WTC11 (cell line): ENCODE results near the gene RNF152. TPM values are rescaled to one million over a fixed set of nuclear protein-coding genes. Genes with fewer than 3 reads are reported as not detected.

Source experiments
- ATAC-seq: fragments of 200-7000 bp; cut with Tn5 transposase; 2 replicates; pipeline ENCODE4 v1.10.0; 2021; ENCODE audit warnings: mild to moderate bottlenecking, moderate library complexity
- CTCF ChIA-PET: fragments of 300-600 bp; sonication (Branson Sonifier 250); formaldehyde crosslinking; loops from one replicate; lab custom pipeline; 2021; ENCODE audit warnings: antibody characterized with exemption; lab: Charles Lee
- POLR2A ChIA-PET: fragments of 350-600 bp; sonication (Branson Sonifier 250); formaldehyde crosslinking; loops from one replicate; lab custom pipeline; 2021; ENCODE audit warnings: antibody characterized with exemption; lab: Charles Lee
- DNase-seq: peaks from one replicate; pipeline ENCODE4 v3.0.0; 2021; ENCODE audit warnings: low spot score
- H3K27ac Mint-ChIP-seq: 2 replicates; pipeline ENCODE4 v1.8.0; 2021; ENCODE audit warnings: mixed read lengths
- H3K27me3 Mint-ChIP-seq: 2 replicates; pipeline ENCODE4 v1.8.0; 2021; ENCODE audit warnings: low read depth, mild to moderate bottlenecking, moderate library complexity, mixed read lengths
- H3K36me3 Mint-ChIP-seq: 2 replicates; pipeline ENCODE4 v1.8.0; 2021; ENCODE audit warnings: mixed read lengths
- H3K4me1 Mint-ChIP-seq: 2 replicates; pipeline ENCODE4 v1.8.0; 2022; ENCODE audit warnings: mixed read lengths
- H3K4me3 Mint-ChIP-seq: 2 replicates; pipeline ENCODE4 v1.8.0; 2021; ENCODE audit warnings: mild to moderate bottlenecking, moderate library complexity, mixed read lengths
- H3K9me3 Mint-ChIP-seq: 2 replicates; pipeline ENCODE4 v1.8.0; 2021; ENCODE audit warnings: mixed read lengths
- ATF6 ChIP-seq: sonication (generic); formaldehyde crosslinking; IDR thresholded peaks from 2 replicates; pipeline ENCODE4 v1.8.1; 2023; ENCODE audit warnings: mild to moderate bottlenecking, missing genetic modification reagents
- CREB1 ChIP-seq: sonication (generic); formaldehyde crosslinking; IDR thresholded peaks from 2 replicates; pipeline ENCODE4 v1.8.0; 2023; ENCODE audit warnings: mild to moderate bottlenecking, missing genetic modification reagents
- CTCF ChIP-seq: fragments of 200-600 bp; IDR thresholded peaks from 2 replicates; pipeline ENCODE4 v1.8.0; 2022; ENCODE audit warnings: antibody characterized with exemption
- E2F5 ChIP-seq: sonication (generic); formaldehyde crosslinking; IDR thresholded peaks from 2 replicates; pipeline ENCODE4 v1.8.1; 2022; ENCODE audit warnings: mild to moderate bottlenecking, moderate library complexity, missing genetic modification reagents
- ELF4 ChIP-seq: sonication (generic); formaldehyde crosslinking; IDR thresholded peaks from 2 replicates; pipeline ENCODE4 v1.8.1; 2022; ENCODE audit warnings: low read depth, mild to moderate bottlenecking, moderate library complexity, missing genetic modification reagents
- FOXK1 ChIP-seq: sonication (generic); formaldehyde crosslinking; IDR thresholded peaks from 2 replicates; pipeline ENCODE4 v1.8.0; 2022; ENCODE audit warnings: mild to moderate bottlenecking, moderate library complexity, missing genetic modification reagents
- IRF1 ChIP-seq: sonication (generic); formaldehyde crosslinking; IDR thresholded peaks from 2 replicates; pipeline ENCODE4 v1.8.0; 2023; ENCODE audit warnings: missing genetic modification reagents
- KAT7 ChIP-seq: sonication (generic); formaldehyde crosslinking; IDR thresholded peaks from 2 replicates; pipeline ENCODE4 v1.8.1; 2023; ENCODE audit warnings: missing genetic modification reagents, mild to moderate bottlenecking, borderline replicate concordance
- NFE2L1 ChIP-seq: sonication (generic); formaldehyde crosslinking; IDR thresholded peaks from 2 replicates; pipeline ENCODE4 v1.8.1; 2023; ENCODE audit warnings: missing genetic modification reagents
- NR3C1 ChIP-seq: sonication (generic); formaldehyde crosslinking; conservative IDR thresholded peaks from 2 replicates; pipeline ENCODE4 v1.8.1; 2023; ENCODE audit warnings: low read depth, mild to moderate bottlenecking, missing genetic modification reagents
- RELA ChIP-seq: sonication (generic); formaldehyde crosslinking; IDR thresholded peaks from 2 replicates; pipeline ENCODE4 v1.8.1; 2022; ENCODE audit warnings: missing genetic modification reagents, mild to moderate bottlenecking, borderline replicate concordance
- SMAD4 ChIP-seq: sonication (generic); formaldehyde crosslinking; IDR thresholded peaks from 2 replicates; pipeline ENCODE4 v1.8.0; 2022; ENCODE audit warnings: mild to moderate bottlenecking, missing genetic modification reagents
- TEAD1 ChIP-seq: sonication (generic); formaldehyde crosslinking; IDR thresholded peaks from 2 replicates; pipeline ENCODE4 v1.8.0; 2022; ENCODE audit warnings: mild to moderate bottlenecking, missing genetic modification reagents
- USF1 ChIP-seq: sonication (generic); formaldehyde crosslinking; IDR thresholded peaks from 2 replicates; pipeline ENCODE4 v1.8.0; 2022; ENCODE audit warnings: mild to moderate bottlenecking, missing genetic modification reagents
- ZNF263 ChIP-seq: sonication (generic); formaldehyde crosslinking; IDR thresholded peaks from 2 replicates; pipeline ENCODE4 v1.8.1; 2022; ENCODE audit warnings: low read depth, mild to moderate bottlenecking, moderate library complexity, missing genetic modification reagents
- ZNF281 ChIP-seq: sonication (generic); formaldehyde crosslinking; IDR thresholded peaks from 2 replicates; pipeline ENCODE4 v1.8.0; 2023; ENCODE audit warnings: mild to moderate bottlenecking, missing genetic modification reagents
- ZNF423 ChIP-seq: fragments of 250-450 bp; sonication (Bioruptor Pico); IDR thresholded peaks from 2 replicates; pipeline ENCODE4 v2.1.2; 2022; ENCODE audit warnings: mild to moderate bottlenecking, moderate library complexity
- ZNF671 ChIP-seq: fragments of 250-450 bp; sonication (Bioruptor Pico); IDR thresholded peaks from 2 replicates; pipeline ENCODE4 v1.8.0; 2021; ENCODE audit warnings: mild to moderate bottlenecking
- total RNA-seq: library from RNA; stranded (reverse); gene quantifications from 3 replicates; pipeline ENCODE4 v1.2.3, GENCODE V29; 2021

RNF152 gene
- total RNA-seq, 1 experiment from 2014 or later, result 3.7 TPM

GRCh38 chr18:61921621-61922235 lies 28.9 kb upstream of the RNF152 start:
- H3K36me3 Mint-ChIP-seq, result no peaks in the 10 kb centered on the region
- ChIA-PET POLR2A (no interaction called here), CTCF (no interaction called here)
- no peak overlapping the region for H3K4me3 Mint-ChIP-seq
- DNase-seq (peak; percentile 12), ATAC-seq (no peak)
- no peak overlapping the region for H3K27ac Mint-ChIP-seq
- no peaks in the 10 kb centered on the region for H3K27me3 Mint-ChIP-seq
- TF ChIP-seq CREB1 (no peak), ZNF423 (CRISPR knock-in tag) (0 out of 2 replicates have a peak, but pooled peaks have one; percentile 37)
- H3K9me3 Mint-ChIP-seq, result peaks cover 5% of the 10 kb centered on the region; the same call in 1 of the 2 replicates
- H3K4me1 Mint-ChIP-seq, result no peaks in the 10 kb centered on the region

- no peaks in the 10 kb centered on the region for H3K27me3 Mint-ChIP-seq
- ChIA-PET CTCF (no interaction called here), POLR2A (no interaction called here)
- H3K4me3 Mint-ChIP-seq, result no peak overlapping the region
- H3K36me3 Mint-ChIP-seq, result no peaks in the 10 kb centered on the region
- TF ChIP-seq ZNF263 (CRISPR knock-in tag) (no peak), CREB1 (no peak), ZNF423 (CRISPR knock-in tag) (no peak), RELA (no peak), E2F5 (CRISPR knock-in tag) (no peak), ZNF671 (CRISPR knock-in tag) (no peak), TEAD1 (CRISPR knock-in tag) (no peak), CTCF (no peak), NFE2L1 (CRISPR knock-in tag) (no peak), USF1 (CRISPR knock-in tag) (no peak), IRF1 (CRISPR knock-in tag) (no peak), FOXK1 (CRISPR knock-in tag) (no peak), SMAD4 (no peak), NR3C1 (CRISPR knock-in tag) (no peak), ZNF281 (CRISPR knock-in tag) (no peak), ATF6 (CRISPR knock-in tag) (no peak), ELF4 (no peak), KAT7 (CRISPR knock-in tag) (no peak)
- TF ChIP-seq, all 79 proteins: peak for 0
- no peak overlapping the region for H3K27ac Mint-ChIP-seq
- no peak for DNase-seq
- no peak for ATAC-seq
- no peaks in the 10 kb centered on the region; the same call in 1 of the 2 replicates for H3K9me3 Mint-ChIP-seq
- no peaks in the 10 kb centered on the region for H3K4me1 Mint-ChIP-seq
Measured at GRCh38 chr18:61917818-61918217, 25.0 kb upstream of the RNF152 start.
